GM19467 (cell line): Measurements from ENCODE around the gene SDHD.

ENCODE experiments used
- ATAC-seq: cut with Tn5 transposase; IDR thresholded peaks from one replicate; pipeline ENCODE4 v1.9.1; 2021; ENCODE audit warnings: mild to moderate bottlenecking, moderate library complexity; ENCODE audit not compliant: unreplicated experiment

SDHD gene

GRCh38 chr11:112100462-112100861, 13.8 kb downstream of the SDHD start:
- ATAC-seq: no peak

- no peak for ATAC-seq
Observed at GRCh38 chr11:112103446-112103845, 16.8 kb downstream of the SDHD start.

- ATAC-seq: no peak
Observed at GRCh38 chr11:112106070-112106469, 19.4 kb downstream of the SDHD start.

GRCh38 chr11:112113539-112114457, 27.1 kb downstream of the SDHD start:
- no peak for ATAC-seq

GRCh38 chr11:112114460-112114859, 27.8 kb downstream of the SDHD start:
- ATAC-seq: no peak

GRCh38 chr11:112115386-112115785, 28.7 kb downstream of the SDHD start:
- ATAC-seq: no peak

- ATAC-seq: no peak
Observed at GRCh38 chr11:112118176-112118575, 31.5 kb downstream of the SDHD start.

- ATAC-seq: no peak
Observed at GRCh38 chr11:112121981-112122615, 35.4 kb downstream of the SDHD start.

- ATAC-seq: no peak
Observed at GRCh38 chr11:112123129-112123528, 36.5 kb downstream of the SDHD start.

GRCh38 chr11:112127056-112127455, 40.4 kb downstream of the SDHD start:
- ATAC-seq: no peak

GRCh38 chr11:112128483-112129121, 41.9 kb downstream of the SDHD start:
- no peak for ATAC-seq

- ATAC-seq: no peak
Observed at GRCh38 chr11:112129656-112130055, 43.0 kb downstream of the SDHD start.

- no peak for ATAC-seq
Observed at GRCh38 chr11:112132737-112133136, 46.1 kb downstream of the SDHD start.

- no peak for ATAC-seq
Observed at GRCh38 chr11:112134473-112134872, 47.8 kb downstream of the SDHD start.

- no peak for ATAC-seq
Observed at GRCh38 chr11:112143597-112143996, 56.9 kb downstream of the SDHD start.
